ENCODE data around the gene SPIN2B.

Gene SPIN2B

DNA sequence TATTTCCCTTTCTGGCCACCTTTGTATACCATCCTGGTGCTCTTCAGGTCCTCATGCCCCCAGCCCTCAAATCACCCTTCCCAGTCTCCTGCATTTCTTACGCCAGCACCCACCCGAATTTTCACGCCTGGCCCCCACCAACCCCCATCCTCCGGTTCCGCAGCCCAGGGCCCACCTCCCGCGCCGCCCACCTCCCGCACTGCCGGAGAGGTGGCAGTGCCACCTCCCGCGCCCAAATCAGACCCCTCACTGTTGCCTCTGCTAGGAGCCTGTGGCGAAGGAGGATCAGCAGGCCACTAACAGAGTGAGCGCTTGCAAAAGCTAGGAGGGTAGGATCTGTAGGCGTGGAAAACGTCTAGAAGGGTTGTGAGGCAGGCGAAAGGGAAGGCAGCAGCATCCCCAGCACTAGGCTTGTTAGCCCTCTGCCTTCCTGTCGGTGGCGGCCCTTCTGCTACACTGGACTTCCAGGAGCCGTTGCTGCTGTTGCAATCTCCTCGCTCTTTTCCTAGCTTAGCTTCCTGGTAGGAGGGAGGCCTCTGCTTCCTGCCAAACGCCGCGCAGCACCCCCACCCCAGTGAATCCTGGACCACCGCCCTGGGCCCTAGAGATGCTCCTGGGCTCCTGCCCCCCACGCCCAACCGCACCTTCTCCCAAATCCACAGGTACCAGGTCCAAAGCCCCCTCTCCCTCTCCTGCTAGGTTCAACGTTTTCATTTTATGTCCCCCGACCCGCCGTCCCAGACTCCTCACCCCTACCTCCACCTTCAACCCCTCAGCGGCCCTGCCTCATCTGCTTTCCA lies 51.0 kb downstream of the SPIN2B start:
- no peak for DNase-seq (ENCODE audit: low read depth, low spot score)

All from smooth muscle cell of the brain vasculature (primary cell).